Measurements from ENCODE around the gene TMEM234. TPM values are rescaled to one million over a fixed set of nuclear protein-coding genes. Genes with fewer than 3 reads are reported as not detected.

TMEM234 gene
- polyA plus RNA-seq, 1 donor, result 22.0 TPM

DNA sequence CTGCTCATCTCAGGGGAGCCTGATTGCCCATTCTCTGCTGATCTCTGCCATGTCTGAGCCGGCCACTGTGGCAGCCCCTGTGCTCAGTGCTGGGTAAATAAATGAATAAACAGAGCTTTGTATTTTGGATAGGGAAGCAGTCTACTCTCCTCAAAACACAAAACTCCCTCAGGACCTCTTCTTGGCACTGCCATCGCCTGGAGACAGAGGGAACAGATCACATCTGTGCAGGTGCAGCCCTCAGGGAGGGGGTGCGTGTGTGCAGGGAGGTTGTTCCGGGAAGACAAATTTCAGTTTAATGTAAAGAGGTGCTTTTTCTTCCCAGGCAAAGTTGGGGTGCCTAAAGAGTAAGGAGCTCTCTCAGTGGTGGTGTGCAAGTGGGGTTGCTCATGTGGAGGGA is 17.2 kb upstream of the TMEM234 start:
- Histone ChIP-seq H3K4me3 (ENCODE audit: low read length) (no peak overlapping the region), H3K9me3 (ENCODE audit: control insufficient read depth, low read depth, low read length) (no peaks in the 10 kb centered on the region), H3K4me1 (ENCODE audit: control insufficient read depth, insufficient read depth, low read length) (peaks cover 13% of the 10 kb centered on the region), H3K27ac (ENCODE audit: low read length) (no peak overlapping the region), H3K36me3 (ENCODE audit: control insufficient read depth, insufficient read depth, low read length) (no peaks in the 10 kb centered on the region), H3K27me3 (ENCODE audit: control insufficient read depth, insufficient read depth, low read length) (no peaks in the 10 kb centered on the region)
- no peak for DNase-seq
- no CpG with 5 or more reads among the region's 4 CpGs for WGBS (ENCODE audit: insufficient coverage, low lambda C conversion rate)

- no peak overlapping the region for H3K4me3 ChIP-seq (ENCODE audit: low read length)
- no peaks in the 10 kb centered on the region for H3K9me3 ChIP-seq (ENCODE audit: control insufficient read depth, low read depth, low read length)
- WGBS (ENCODE audit: insufficient coverage, low lambda C conversion rate), result no CpG with 5 or more reads among the region's 7 CpGs
- DNase-seq, result no peak
- H3K36me3 ChIP-seq (ENCODE audit: control insufficient read depth, insufficient read depth, low read length), result peaks cover 19% of the 10 kb centered on the region
- H3K4me1 ChIP-seq (ENCODE audit: control insufficient read depth, insufficient read depth, low read length), result no peaks in the 10 kb centered on the region
- no peak overlapping the region for H3K27ac ChIP-seq (ENCODE audit: low read length)
- no peaks in the 10 kb centered on the region for H3K27me3 ChIP-seq (ENCODE audit: control insufficient read depth, insufficient read depth, low read length)
Measured at GRCh38 chr1:32234792-32235191, 12.6 kb upstream of the TMEM234 start.

DNA sequence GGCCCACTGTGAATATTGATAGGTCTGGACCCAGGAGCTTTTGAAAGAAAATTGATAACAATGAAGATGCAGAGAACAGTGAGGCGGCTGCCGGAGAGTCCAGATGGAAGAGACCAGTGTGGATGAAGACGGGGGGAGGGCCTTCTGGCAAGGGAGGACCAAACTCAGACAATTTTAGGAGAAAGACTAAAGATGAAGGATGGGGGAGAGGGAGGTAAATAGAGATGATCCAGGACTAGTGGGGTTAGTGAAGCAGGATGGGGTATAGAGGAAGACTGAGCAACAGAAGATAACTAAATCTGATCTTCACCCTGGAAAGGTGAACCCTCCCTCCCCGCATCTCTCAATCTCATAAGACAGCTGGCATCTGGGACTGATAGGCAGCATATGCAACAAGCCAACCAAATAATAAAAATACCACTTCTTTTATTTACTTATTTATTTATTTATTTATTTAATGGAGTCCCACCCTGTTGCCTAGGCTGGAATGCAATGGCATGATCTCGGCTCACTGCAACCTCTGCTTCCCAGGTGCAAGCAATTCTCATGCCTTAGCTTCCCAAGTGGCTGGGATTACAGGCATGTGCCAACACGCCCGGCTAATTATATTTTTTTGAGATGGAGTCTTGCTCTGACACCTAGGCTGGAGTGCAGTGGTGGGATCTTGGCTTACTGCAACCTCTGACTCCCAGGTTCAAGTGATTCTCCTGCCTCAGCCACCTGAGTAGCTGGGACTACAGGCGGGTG is 10.6 kb upstream of the TMEM234 start:
- no peak overlapping the region for H3K27ac ChIP-seq (ENCODE audit: low read length)
- no peak overlapping the region for H3K4me3 ChIP-seq (ENCODE audit: low read length)
- no peaks in the 10 kb centered on the region for H3K27me3 ChIP-seq (ENCODE audit: control insufficient read depth, insufficient read depth, low read length)
- H3K9me3 ChIP-seq (ENCODE audit: control insufficient read depth, low read depth, low read length), result no peaks in the 10 kb centered on the region
- DNase-seq, result no peak
- H3K36me3 ChIP-seq (ENCODE audit: control insufficient read depth, insufficient read depth, low read length), result peaks cover 33% of the 10 kb centered on the region
- no peaks in the 10 kb centered on the region for H3K4me1 ChIP-seq (ENCODE audit: control insufficient read depth, insufficient read depth, low read length)
- WGBS (ENCODE audit: insufficient coverage, low lambda C conversion rate), result 80% methylated on average over 2 of the region's 8 CpGs

- peaks cover 40% of the 10 kb centered on the region for H3K36me3 ChIP-seq (ENCODE audit: control insufficient read depth, insufficient read depth, low read length)
- no peak overlapping the region for H3K27ac ChIP-seq (ENCODE audit: low read length)
- no peaks in the 10 kb centered on the region for H3K27me3 ChIP-seq (ENCODE audit: control insufficient read depth, insufficient read depth, low read length)
- DNase-seq, result no peak
- H3K4me3 ChIP-seq (ENCODE audit: low read length), result no peak overlapping the region
- H3K9me3 ChIP-seq (ENCODE audit: control insufficient read depth, low read depth, low read length), result no peaks in the 10 kb centered on the region
- no peaks in the 10 kb centered on the region for H3K4me1 ChIP-seq (ENCODE audit: control insufficient read depth, insufficient read depth, low read length)
- no CpG with 5 or more reads among the region's 5 CpGs for WGBS (ENCODE audit: insufficient coverage, low lambda C conversion rate)
Measured at GRCh38 chr1:32231843-32232432, 9.8 kb upstream of the TMEM234 start.

DNA sequence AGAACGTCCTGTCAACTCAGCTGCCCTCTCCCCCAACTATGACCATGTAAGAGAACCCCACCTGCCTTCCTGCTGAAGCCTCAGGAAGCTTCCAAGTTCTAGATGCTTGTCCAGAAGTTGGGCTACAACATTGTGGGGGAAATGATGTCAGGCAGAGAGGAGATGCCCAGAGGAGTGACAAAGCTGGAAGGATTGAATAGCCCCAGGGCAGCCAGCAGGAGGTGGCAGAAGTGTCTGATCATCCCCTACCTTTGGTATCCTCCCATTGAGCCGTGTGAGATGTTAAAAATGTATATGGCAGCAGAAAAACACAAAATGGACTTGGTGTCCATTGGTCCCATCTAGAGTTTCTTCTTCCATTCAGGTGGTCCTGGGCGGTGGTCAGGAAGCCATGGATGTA is 6.6 kb upstream of the TMEM234 start:
- DNase-seq, result no peak
- no peaks in the 10 kb centered on the region for H3K9me3 ChIP-seq (ENCODE audit: control insufficient read depth, low read depth, low read length)
- no peak overlapping the region for H3K27ac ChIP-seq (ENCODE audit: low read length)
- H3K4me1 ChIP-seq (ENCODE audit: control insufficient read depth, insufficient read depth, low read length), result peaks cover under 1% of the 10 kb centered on the region
- H3K36me3 ChIP-seq (ENCODE audit: control insufficient read depth, insufficient read depth, low read length), result peaks cover 61% of the 10 kb centered on the region
- no CpG with 5 or more reads among the region's 3 CpGs for WGBS (ENCODE audit: insufficient coverage, low lambda C conversion rate)
- no peak overlapping the region for H3K4me3 ChIP-seq (ENCODE audit: low read length)
- H3K27me3 ChIP-seq (ENCODE audit: control insufficient read depth, insufficient read depth, low read length), result no peaks in the 10 kb centered on the region

- Histone ChIP-seq H3K4me3 (ENCODE audit: low read length) (no peak overlapping the region), H3K4me1 (ENCODE audit: control insufficient read depth, insufficient read depth, low read length) (peaks cover 17% of the 10 kb centered on the region), H3K9me3 (ENCODE audit: control insufficient read depth, low read depth, low read length) (no peaks in the 10 kb centered on the region), H3K36me3 (ENCODE audit: control insufficient read depth, insufficient read depth, low read length) (peaks cover 47% of the 10 kb centered on the region), H3K27me3 (ENCODE audit: control insufficient read depth, insufficient read depth, low read length) (no peaks in the 10 kb centered on the region), H3K27ac (ENCODE audit: low read length) (no peak overlapping the region)
- WGBS (ENCODE audit: insufficient coverage, low lambda C conversion rate), result no CpG with 5 or more reads among the region's 4 CpGs
- DNase-seq, result no peak
Measured at GRCh38 chr1:32224285-32224684, 2.1 kb upstream of the TMEM234 start.

- Histone ChIP-seq H3K4me3 (ENCODE audit: low read length) (no peak overlapping the region), H3K27ac (ENCODE audit: low read length) (no peak overlapping the region), H3K27me3 (ENCODE audit: control insufficient read depth, insufficient read depth, low read length) (no peaks in the 10 kb centered on the region), H3K36me3 (ENCODE audit: control insufficient read depth, insufficient read depth, low read length) (peaks cover 46% of the 10 kb centered on the region), H3K4me1 (ENCODE audit: control insufficient read depth, insufficient read depth, low read length) (peaks cover 17% of the 10 kb centered on the region), H3K9me3 (ENCODE audit: control insufficient read depth, low read depth, low read length) (no peaks in the 10 kb centered on the region)
- no peak for DNase-seq
- no CpG with 5 or more reads among the region's 3 CpGs for WGBS (ENCODE audit: insufficient coverage, low lambda C conversion rate)
Measured at GRCh38 chr1:32223683-32224082, 1.5 kb upstream of the TMEM234 start.

GRCh38 chr1:32221581-32221979 is 573 bp downstream of the TMEM234 start:
- Histone ChIP-seq H3K27ac (ENCODE audit: low read length) (peak overlapping the region; percentile 80), H3K9me3 (ENCODE audit: control insufficient read depth, low read depth, low read length) (no peaks in the 10 kb centered on the region), H3K27me3 (ENCODE audit: control insufficient read depth, insufficient read depth, low read length) (no peaks in the 10 kb centered on the region), H3K4me1 (ENCODE audit: control insufficient read depth, insufficient read depth, low read length) (peaks cover 24% of the 10 kb centered on the region), H3K4me3 (ENCODE audit: low read length) (peak overlapping the region; percentile 98), H3K36me3 (ENCODE audit: control insufficient read depth, insufficient read depth, low read length) (peaks cover 41% of the 10 kb centered on the region)
- no peak for DNase-seq
- WGBS (ENCODE audit: insufficient coverage, low lambda C conversion rate), result no CpG with 5 or more reads among the region's 13 CpGs

GRCh38 chr1:32220746-32221580 is 1.2 kb downstream of the TMEM234 start:
- Histone ChIP-seq H3K27ac (ENCODE audit: low read length) (no peak overlapping the region), H3K4me3 (ENCODE audit: low read length) (peak overlapping the region; percentile 98), H3K4me1 (ENCODE audit: control insufficient read depth, insufficient read depth, low read length) (peaks cover 29% of the 10 kb centered on the region), H3K36me3 (ENCODE audit: control insufficient read depth, insufficient read depth, low read length) (peaks cover 40% of the 10 kb centered on the region), H3K27me3 (ENCODE audit: control insufficient read depth, insufficient read depth, low read length) (no peaks in the 10 kb centered on the region), H3K9me3 (ENCODE audit: control insufficient read depth, low read depth, low read length) (no peaks in the 10 kb centered on the region)
- WGBS (ENCODE audit: insufficient coverage, low lambda C conversion rate), result no CpG with 5 or more reads among the region's 4 CpGs
- peak in 1 of 2 donors; percentile 8 for DNase-seq

DNA sequence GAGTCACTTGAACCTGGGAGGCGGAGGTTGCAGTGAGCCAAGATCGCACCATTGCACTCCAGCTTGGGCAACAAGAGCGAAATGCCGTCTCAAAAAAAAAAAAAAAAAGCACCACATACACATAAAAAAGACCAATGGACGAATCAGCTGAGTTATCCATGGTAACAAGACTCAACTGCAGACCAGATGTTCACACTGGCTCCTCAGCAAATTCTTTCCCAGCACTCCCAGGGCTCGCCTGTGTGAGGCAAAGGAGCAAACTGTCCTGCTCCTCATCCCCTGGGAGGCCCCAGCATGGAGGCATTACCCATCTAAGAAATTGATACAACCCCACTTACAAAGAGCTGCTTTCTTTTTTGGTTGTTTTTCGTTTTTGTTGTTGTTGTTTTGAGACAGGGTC is 3.1 kb downstream of the TMEM234 start:
- no peaks in the 10 kb centered on the region for H3K9me3 ChIP-seq (ENCODE audit: control insufficient read depth, low read depth, low read length)
- H3K27me3 ChIP-seq (ENCODE audit: control insufficient read depth, insufficient read depth, low read length), result no peaks in the 10 kb centered on the region
- H3K4me3 ChIP-seq (ENCODE audit: low read length), result no peak overlapping the region
- 80% methylated on average over 1 of the region's 7 CpGs for WGBS (ENCODE audit: insufficient coverage, low lambda C conversion rate)
- H3K4me1 ChIP-seq (ENCODE audit: control insufficient read depth, insufficient read depth, low read length), result peaks cover 39% of the 10 kb centered on the region
- peaks cover 41% of the 10 kb centered on the region for H3K36me3 ChIP-seq (ENCODE audit: control insufficient read depth, insufficient read depth, low read length)
- DNase-seq, result no peak
- no peak overlapping the region for H3K27ac ChIP-seq (ENCODE audit: low read length)
